ENCODE results near the gene EEF1A2.

Gene EEF1A2

GRCh38 chr20:63501818-63502670 is 3.2 kb upstream of the EEF1A2 start:
- no peaks in the 10 kb centered on the region for H3K9me2 ChIP-seq (ENCODE audit: low read depth, low read length)
- TF ChIP-seq, protein P1, sequence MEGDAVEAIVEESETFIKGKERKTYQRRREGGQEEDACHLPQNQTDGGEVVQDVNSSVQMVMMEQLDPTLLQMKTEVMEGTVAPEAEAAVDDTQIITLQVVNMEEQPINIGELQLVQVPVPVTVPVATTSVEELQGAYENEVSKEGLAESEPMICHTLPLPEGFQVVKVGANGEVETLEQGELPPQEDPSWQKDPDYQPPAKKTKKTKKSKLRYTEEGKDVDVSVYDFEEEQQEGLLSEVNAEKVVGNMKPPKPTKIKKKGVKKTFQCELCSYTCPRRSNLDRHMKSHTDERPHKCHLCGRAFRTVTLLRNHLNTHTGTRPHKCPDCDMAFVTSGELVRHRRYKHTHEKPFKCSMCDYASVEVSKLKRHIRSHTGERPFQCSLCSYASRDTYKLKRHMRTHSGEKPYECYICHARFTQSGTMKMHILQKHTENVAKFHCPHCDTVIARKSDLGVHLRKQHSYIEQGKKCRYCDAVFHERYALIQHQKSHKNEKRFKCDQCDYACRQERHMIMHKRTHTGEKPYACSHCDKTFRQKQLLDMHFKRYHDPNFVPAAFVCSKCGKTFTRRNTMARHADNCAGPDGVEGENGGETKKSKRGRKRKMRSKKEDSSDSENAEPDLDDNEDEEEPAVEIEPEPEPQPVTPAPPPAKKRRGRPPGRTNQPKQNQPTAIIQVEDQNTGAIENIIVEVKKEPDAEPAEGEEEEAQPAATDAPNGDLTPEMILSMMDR (IDR thresholded peaks at IDR 0.05; ENCODE audit: low read length): no peak
- TF ChIP-seq EZH2 (IDR thresholded peaks at IDR 0.05; ENCODE audit: borderline replicate concordance, low read length): no peak
- H2AFZ ChIP-seq (ENCODE audit: low read length): no peak overlapping the region
- peak overlapping the region; percentile 26 for H3K4me3 ChIP-seq (ENCODE audit: low read depth, low read length, poor library complexity, severe bottlenecking)
- no peaks in the 10 kb centered on the region for H3K79me2 ChIP-seq (ENCODE audit: insufficient read depth, low read length)
- H3K27me3 ChIP-seq (ENCODE audit: insufficient read depth, low read length): peaks cover 22% of the 10 kb centered on the region; the same call in 1 of the 2 replicates
- H3K36me3 ChIP-seq (ENCODE audit: insufficient read depth, low read length): no peaks in the 10 kb centered on the region; the same call in 1 of the 2 replicates
- H3K4me2 ChIP-seq (ENCODE audit: low read length): peak overlapping the region; percentile 28
- no peak overlapping the region for H3K27ac ChIP-seq (ENCODE audit: low read depth, low read length, poor library complexity, severe bottlenecking)
- H4K20me1 ChIP-seq (ENCODE audit: insufficient read depth, low read length): no peaks in the 10 kb centered on the region
- H3K4me1 ChIP-seq (ENCODE audit: insufficient read depth, low read length, severe bottlenecking): peaks cover 9% of the 10 kb centered on the region
- H3K9me3 ChIP-seq (ENCODE audit: low read length): 0 out of 2 replicates have a peak, but pooled peaks cover 6% of the 10 kb centered on the region
- H3F3A ChIP-seq (ENCODE audit: insufficient read depth, low read length): no peaks in the 10 kb centered on the region
- no peak overlapping the region for H3K9ac ChIP-seq (ENCODE audit: low read length)

GRCh38 chr20:63500902-63501817 is 2.3 kb upstream of the EEF1A2 start:
- H3K4me1 ChIP-seq (ENCODE audit: insufficient read depth, low read length, severe bottlenecking): peaks cover 9% of the 10 kb centered on the region
- no peak overlapping the region for H3K9ac ChIP-seq (ENCODE audit: low read length)
- H2AFZ ChIP-seq (ENCODE audit: low read length): no peak overlapping the region
- H3K4me3 ChIP-seq (ENCODE audit: low read depth, low read length, poor library complexity, severe bottlenecking): no peak overlapping the region
- no peak overlapping the region for H3K27ac ChIP-seq (ENCODE audit: low read depth, low read length, poor library complexity, severe bottlenecking)
- no peaks in the 10 kb centered on the region for H4K20me1 ChIP-seq (ENCODE audit: insufficient read depth, low read length)
- no peak for TF ChIP-seq EZH2 (IDR thresholded peaks at IDR 0.05; ENCODE audit: borderline replicate concordance, low read length)
- TF ChIP-seq, protein P1 (IDR thresholded peaks at IDR 0.05; ENCODE audit: low read length): no peak
- peaks cover 16% of the 10 kb centered on the region; the same call in 1 of the 2 replicates for H3K27me3 ChIP-seq (ENCODE audit: insufficient read depth, low read length)
- H3K9me2 ChIP-seq (ENCODE audit: low read depth, low read length): no peaks in the 10 kb centered on the region
- H3F3A ChIP-seq (ENCODE audit: insufficient read depth, low read length): no peaks in the 10 kb centered on the region
- no peaks in the 10 kb centered on the region for H3K79me2 ChIP-seq (ENCODE audit: insufficient read depth, low read length)
- H3K9me3 ChIP-seq (ENCODE audit: low read length): 0 out of 2 replicates have a peak, but pooled peaks cover 6% of the 10 kb centered on the region
- no peak overlapping the region; the same call in 1 of the 2 replicates for H3K4me2 ChIP-seq (ENCODE audit: low read length)
- no peaks in the 10 kb centered on the region; the same call in 1 of the 2 replicates for H3K36me3 ChIP-seq (ENCODE audit: insufficient read depth, low read length)

GRCh38 chr20:63500151-63500901 is 1.4 kb upstream of the EEF1A2 start:
- Histone ChIP-seq H3K4me1 (ENCODE audit: insufficient read depth, low read length, severe bottlenecking) (peaks cover 9% of the 10 kb centered on the region), H3K36me3 (ENCODE audit: insufficient read depth, low read length) (no peaks in the 10 kb centered on the region; the same call in 1 of the 2 replicates), H2AFZ (ENCODE audit: low read length) (no peak overlapping the region), H3K9me2 (ENCODE audit: low read depth, low read length) (no peaks in the 10 kb centered on the region), H3K27me3 (ENCODE audit: insufficient read depth, low read length) (peaks cover 12% of the 10 kb centered on the region), H3K79me2 (ENCODE audit: insufficient read depth, low read length) (no peaks in the 10 kb centered on the region), H3F3A (ENCODE audit: insufficient read depth, low read length) (no peaks in the 10 kb centered on the region), H3K27ac (ENCODE audit: low read depth, low read length, poor library complexity, severe bottlenecking) (no peak overlapping the region), H3K9me3 (ENCODE audit: low read length) (0 out of 2 replicates have a peak, but pooled peaks cover 6% of the 10 kb centered on the region), H3K4me2 (ENCODE audit: low read length) (no peak overlapping the region), H3K9ac (ENCODE audit: low read length) (no peak overlapping the region), H4K20me1 (ENCODE audit: insufficient read depth, low read length) (no peaks in the 10 kb centered on the region), H3K4me3 (ENCODE audit: low read depth, low read length, poor library complexity, severe bottlenecking) (no peak overlapping the region)
- TF ChIP-seq, protein P1 (IDR thresholded peaks at IDR 0.05; ENCODE audit: low read length): no peak
- no peak for TF ChIP-seq EZH2 (IDR thresholded peaks at IDR 0.05; ENCODE audit: borderline replicate concordance, low read length)

All from OCI-LY1 (cell line).